SU-DHL-6 (cell line): ENCODE measurements around the gene GGN.

Experiments
- H2AFZ ChIP-seq: fragments of 200-600 bp; sonication (generic); 2 replicates; pipeline ENCODE4 v1.6.1; 2014; ENCODE audit warnings: low read depth, mild to moderate bottlenecking, moderate library complexity, mixed read lengths, antibody characterized with exemption, low read length; ENCODE audit not compliant: severe bottlenecking
- H3F3A ChIP-seq: fragments of 200-600 bp; shearing (Covaris generic); 2 replicates; pipeline ENCODE4 v1.6.0; 2016; ENCODE audit warnings: antibody characterized with exemption, mild to moderate bottlenecking; ENCODE audit not compliant: insufficient read depth
- H3K27ac ChIP-seq: fragments of 200-600 bp; sonication (generic); 2 replicates; pipeline ENCODE4 v1.5.1; 2016; ENCODE audit warnings: low read depth, mild to moderate bottlenecking, low read length, moderate library complexity, mixed read lengths
- H3K27me3 ChIP-seq: fragments of 200-600 bp; sonication (generic), shearing (Covaris generic); 2 replicates; pipeline ENCODE4 v1.6.0; 2014; ENCODE audit warnings: mild to moderate bottlenecking, low read length
- H3K36me3 ChIP-seq: fragments of 200-600 bp; sonication (generic); 2 replicates; pipeline ENCODE4 v1.6.1; 2014; ENCODE audit warnings: mild to moderate bottlenecking, low read length, mixed read lengths
- H3K4me2 ChIP-seq: fragments of 300-600, 200-600 bp; shearing (Covaris generic), sonication (generic); 2 replicates; pipeline ENCODE4 v1.6.0; 2014; ENCODE audit warnings: low read length, low read depth, mild to moderate bottlenecking; ENCODE audit not compliant: poor library complexity, severe bottlenecking
- H3K4me3 ChIP-seq: fragments of 200-600 bp; sonication (generic); 2 replicates; pipeline ENCODE4 v1.5.1; 2014; ENCODE audit warnings: antibody characterized with exemption, low read length, mild to moderate bottlenecking, mixed read lengths; ENCODE audit not compliant: insufficient read depth, poor library complexity, severe bottlenecking
- H3K79me2 ChIP-seq: fragments of 200-600 bp; sonication (generic); 2 replicates; pipeline ENCODE4 v1.6.1; 2014; ENCODE audit warnings: mild to moderate bottlenecking, low read length, moderate library complexity; ENCODE audit not compliant: insufficient read depth
- H3K9ac ChIP-seq: fragments of 200-600 bp; sonication (generic); 2 replicates; pipeline ENCODE4 v1.7.0; 2014; ENCODE audit warnings: mild to moderate bottlenecking, low read length
- H3K9me2 ChIP-seq: fragments of 200-600 bp; sonication (generic); replicated peaks from 2 replicates; pipeline ENCODE4 v1.6.1; 2014; ENCODE audit warnings: low read length; ENCODE audit not compliant: insufficient read depth
- H3K9me3 ChIP-seq: fragments of 200-600 bp; sonication (generic); 2 replicates; pipeline ENCODE4 v1.6.1; 2014; ENCODE audit warnings: low read length, mixed read lengths; ENCODE audit not compliant: insufficient read depth
- H4K20me1 ChIP-seq: fragments of 200-600 bp; sonication (generic); 2 replicates; pipeline ENCODE4 v1.6.1; 2014; ENCODE audit warnings: low read depth, mild to moderate bottlenecking, antibody characterized with exemption, low read length, moderate library complexity, mixed read lengths
- EZH2phosphoT487 ChIP-seq: fragments of 200-600 bp; sonication (generic), shearing (Covaris generic); conservative IDR thresholded peaks from 2 replicates; pipeline ENCODE4 v1.6.1; 2018; ENCODE audit warnings: mild to moderate bottlenecking, antibody characterized with exemption, low read length, moderate library complexity, mixed read lengths
- TF ChIP-seq, protein P1 (sequence below): fragments of 200-600 bp; sonication (generic); IDR thresholded peaks from one replicate; pipeline ENCODE4 v1.5.1; 2017; ENCODE audit warnings: antibody characterized with exemption, mild to moderate bottlenecking, low read length, moderate library complexity; ENCODE audit not compliant: insufficient read depth, poor library complexity, severe bottlenecking

Gene GGN

DNA sequence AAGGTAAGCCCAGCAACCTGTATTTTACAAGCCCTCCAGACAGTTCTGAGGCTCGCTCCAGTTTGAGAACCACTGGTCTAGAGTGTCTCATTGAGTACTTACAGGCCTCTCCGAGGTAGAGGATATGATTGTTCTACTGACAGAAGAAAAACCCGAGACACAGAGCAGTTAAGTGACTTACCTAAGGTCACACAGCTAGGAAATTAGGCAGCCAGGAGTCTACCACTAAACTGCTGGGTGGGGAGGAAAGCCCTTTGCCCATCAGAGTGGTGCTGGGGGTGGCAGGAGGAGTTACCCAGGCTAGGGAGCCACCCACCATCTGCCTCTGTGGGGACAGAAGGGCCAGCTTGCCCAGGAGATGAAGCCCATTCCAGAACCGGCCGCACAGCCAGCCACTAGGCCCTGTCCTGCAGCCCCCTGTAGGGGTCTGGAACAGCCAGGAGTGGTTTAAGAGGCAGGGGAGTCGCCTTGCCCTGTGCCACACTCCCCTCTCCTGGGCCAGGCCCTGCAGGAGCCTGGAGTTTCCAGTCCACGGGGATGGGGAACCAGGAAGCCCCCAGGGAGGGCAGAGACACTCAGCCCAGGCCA lies 37.5 kb upstream of the GGN start:
- no peaks in the 10 kb centered on the region for H3K79me2 ChIP-seq
- no peaks in the 10 kb centered on the region for H3K9me2 ChIP-seq
- TF ChIP-seq EZH2phosphoT487 = no peak
- TF ChIP-seq, protein P1, sequence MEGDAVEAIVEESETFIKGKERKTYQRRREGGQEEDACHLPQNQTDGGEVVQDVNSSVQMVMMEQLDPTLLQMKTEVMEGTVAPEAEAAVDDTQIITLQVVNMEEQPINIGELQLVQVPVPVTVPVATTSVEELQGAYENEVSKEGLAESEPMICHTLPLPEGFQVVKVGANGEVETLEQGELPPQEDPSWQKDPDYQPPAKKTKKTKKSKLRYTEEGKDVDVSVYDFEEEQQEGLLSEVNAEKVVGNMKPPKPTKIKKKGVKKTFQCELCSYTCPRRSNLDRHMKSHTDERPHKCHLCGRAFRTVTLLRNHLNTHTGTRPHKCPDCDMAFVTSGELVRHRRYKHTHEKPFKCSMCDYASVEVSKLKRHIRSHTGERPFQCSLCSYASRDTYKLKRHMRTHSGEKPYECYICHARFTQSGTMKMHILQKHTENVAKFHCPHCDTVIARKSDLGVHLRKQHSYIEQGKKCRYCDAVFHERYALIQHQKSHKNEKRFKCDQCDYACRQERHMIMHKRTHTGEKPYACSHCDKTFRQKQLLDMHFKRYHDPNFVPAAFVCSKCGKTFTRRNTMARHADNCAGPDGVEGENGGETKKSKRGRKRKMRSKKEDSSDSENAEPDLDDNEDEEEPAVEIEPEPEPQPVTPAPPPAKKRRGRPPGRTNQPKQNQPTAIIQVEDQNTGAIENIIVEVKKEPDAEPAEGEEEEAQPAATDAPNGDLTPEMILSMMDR = no peak
- no peak overlapping the region for H2AFZ ChIP-seq
- H3F3A ChIP-seq = no peaks in the 10 kb centered on the region
- H4K20me1 ChIP-seq = no peaks in the 10 kb centered on the region
- H3K9me3 ChIP-seq = no peaks in the 10 kb centered on the region
- no peak overlapping the region for H3K4me3 ChIP-seq
- H3K36me3 ChIP-seq = no peaks in the 10 kb centered on the region
- H3K4me2 ChIP-seq = no peak overlapping the region
- H3K27me3 ChIP-seq = no peaks in the 10 kb centered on the region
- no peak overlapping the region for H3K27ac ChIP-seq
- H3K9ac ChIP-seq = no peak overlapping the region

DNA sequence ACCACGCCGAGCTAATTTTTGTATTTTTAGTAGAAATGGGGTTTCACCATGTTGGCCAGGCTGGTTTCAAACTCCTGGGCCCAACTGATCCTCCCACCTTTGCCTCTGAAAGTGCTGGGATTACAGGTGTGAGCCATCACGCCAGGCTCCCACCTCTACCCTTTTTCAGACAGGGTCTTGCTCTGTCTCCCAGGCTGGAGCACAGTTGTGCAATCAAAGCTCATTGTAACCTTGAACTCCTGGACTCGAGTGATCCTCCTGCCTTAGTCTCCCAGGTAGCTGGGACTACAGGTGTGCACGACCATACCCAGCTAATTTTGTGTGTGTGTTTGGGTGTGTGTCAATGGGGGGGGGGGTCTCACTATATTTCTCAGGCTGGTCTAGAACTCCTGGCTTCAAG lies 36.4 kb upstream of the GGN start:
- no peaks in the 10 kb centered on the region for H3K79me2 ChIP-seq
- no peaks in the 10 kb centered on the region for H3K9me2 ChIP-seq
- H3K4me2 ChIP-seq = no peak overlapping the region
- no peak overlapping the region for H3K4me3 ChIP-seq
- no peaks in the 10 kb centered on the region for H3K27me3 ChIP-seq
- H3K9ac ChIP-seq = no peak overlapping the region
- no peaks in the 10 kb centered on the region for H3K9me3 ChIP-seq
- no peaks in the 10 kb centered on the region for H3K36me3 ChIP-seq
- H3F3A ChIP-seq = no peaks in the 10 kb centered on the region
- TF ChIP-seq, protein P1 = no peak
- no peak for TF ChIP-seq EZH2phosphoT487
- no peak overlapping the region for H3K27ac ChIP-seq
- no peaks in the 10 kb centered on the region for H4K20me1 ChIP-seq
- no peak overlapping the region for H2AFZ ChIP-seq

DNA sequence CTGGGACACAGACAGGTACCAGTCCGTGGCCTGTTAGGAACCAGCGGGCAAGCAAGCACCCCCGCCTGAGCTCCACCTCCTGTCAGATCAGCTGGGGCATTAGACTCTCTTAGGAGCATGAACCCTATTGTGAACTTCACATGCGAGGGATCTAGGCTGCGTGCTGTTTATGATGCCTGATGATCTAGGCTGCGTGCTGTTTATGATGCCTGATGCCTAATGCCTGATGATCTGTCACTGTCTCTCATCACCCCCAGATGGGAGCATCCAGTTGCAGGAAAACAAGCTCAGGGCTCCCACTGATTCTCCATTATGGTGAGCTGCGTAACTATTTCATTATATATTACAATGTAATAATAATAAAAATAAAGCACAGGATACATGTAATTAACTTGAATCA lies 34.6 kb upstream of the GGN start:
- Histone ChIP-seq H3K9me3 (no peaks in the 10 kb centered on the region), H2AFZ (no peak overlapping the region), H3K27ac (no peak overlapping the region), H3F3A (no peaks in the 10 kb centered on the region), H3K4me2 (no peak overlapping the region), H3K27me3 (no peaks in the 10 kb centered on the region), H3K9ac (no peak overlapping the region), H3K36me3 (no peaks in the 10 kb centered on the region), H3K79me2 (no peaks in the 10 kb centered on the region), H3K9me2 (no peaks in the 10 kb centered on the region), H4K20me1 (no peaks in the 10 kb centered on the region), H3K4me3 (no peak overlapping the region)
- TF ChIP-seq EZH2phosphoT487 = no peak
- TF ChIP-seq, protein P1 = no peak
